Measurements from ENCODE around the gene LSM7. TPM values are rescaled to one million over a fixed set of nuclear protein-coding genes. Genes with fewer than 3 reads are reported as not detected.

LSM7 gene
- total RNA-seq, 2 experiments from 2014 or later = 154 to 162 TPM

DNA sequence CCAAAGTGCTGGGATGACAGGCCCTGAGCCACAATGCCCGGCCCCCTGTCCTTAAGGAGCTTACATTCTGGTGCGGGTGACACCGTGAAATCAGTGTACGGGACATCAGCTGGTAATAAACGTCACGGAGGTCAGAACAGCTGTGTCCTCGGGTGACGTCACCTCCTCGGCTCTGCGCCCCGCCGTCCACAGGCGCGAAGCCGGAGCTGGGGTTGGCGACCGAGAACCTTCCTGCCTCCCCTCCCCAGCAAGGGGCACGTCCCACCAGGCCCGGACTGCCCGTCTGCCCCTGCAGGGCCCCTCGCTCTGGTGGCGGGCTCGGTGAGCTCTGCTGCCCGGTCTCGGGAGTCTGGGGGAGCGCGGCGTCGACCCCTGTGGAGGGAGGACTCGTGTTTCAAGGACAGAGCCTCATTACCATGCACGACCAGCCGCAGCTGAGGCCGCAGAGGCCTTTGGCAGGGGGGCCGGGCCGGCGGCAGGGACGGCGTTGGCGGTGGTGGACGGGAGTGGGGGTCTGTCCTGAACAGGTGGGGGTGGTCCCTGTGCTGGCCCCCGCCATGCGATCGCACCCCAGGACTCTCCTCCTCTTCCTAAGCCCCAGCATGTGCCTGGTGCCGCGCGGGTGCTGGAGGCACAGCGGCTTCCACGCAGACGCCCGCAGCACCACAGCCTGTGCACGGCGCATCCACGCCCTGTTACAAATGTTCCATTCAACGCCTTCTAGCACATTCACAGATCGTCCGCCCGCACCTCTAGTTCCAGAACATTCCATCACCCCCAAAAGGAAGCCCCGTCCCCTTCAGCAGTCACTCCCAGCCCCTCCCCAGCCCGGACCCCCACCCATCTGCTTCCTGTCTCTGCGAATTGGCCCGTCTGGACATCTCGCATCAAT lies 25.8 kb downstream of the LSM7 start:
- POLR2A ChIA-PET = interaction anchor here (0.6 to 1.4 kb wide), 4 partner anchors 20 to 496 kb away, joined by 3 to 7 read pairs (median 3); no protein-coding TSS in a partner anchor
- intact Hi-C loops (cut with micrococcal nuclease) = no loop called here
- H3K4me3 Mint-ChIP-seq = no peak overlapping the region
- no peaks in the 10 kb centered on the region for H3K9me3 Mint-ChIP-seq
- CTCF ChIA-PET = interaction anchor here (1.1 kb wide), 1 partner anchor 85 kb away, joined by 3 read pairs; no protein-coding TSS in a partner anchor
- ATAC-seq = peak; percentile 25
- H3K27ac Mint-ChIP-seq = no peak overlapping the region
- no peak for DNase-seq
- TF ChIP-seq CTCF (IDR thresholded peaks at IDR 0.05) = no peak
- H3K36me3 Mint-ChIP-seq (ENCODE audit: low read depth) = no peaks in the 10 kb centered on the region
- peaks cover 7% of the 10 kb centered on the region for H3K4me1 Mint-ChIP-seq (ENCODE audit: low read depth)
- H3K27me3 Mint-ChIP-seq = peaks cover 31% of the 10 kb centered on the region

GRCh38 chr19:2300533-2300932 lies 27.9 kb downstream of the LSM7 start:
- no peak for TF ChIP-seq CTCF (IDR thresholded peaks at IDR 0.05)
- intact Hi-C loops (cut with micrococcal nuclease) = no loop called here
- Mint-ChIP-seq H3K36me3 (ENCODE audit: low read depth) (no peaks in the 10 kb centered on the region), H3K4me3 (no peak overlapping the region), H3K4me1 (ENCODE audit: low read depth) (peaks cover 7% of the 10 kb centered on the region), H3K27me3 (peaks cover 20% of the 10 kb centered on the region), H3K9me3 (no peaks in the 10 kb centered on the region), H3K27ac (no peak overlapping the region)
- ChIA-PET CTCF (no interaction called here), POLR2A (interaction anchor here (1.0 kb wide), 1 partner anchor 23 kb away, joined by 4 read pairs; no protein-coding TSS in a partner anchor)
- no peak for DNase-seq
- ATAC-seq = no peak

- intact Hi-C loops (cut with micrococcal nuclease) = no loop called here
- Mint-ChIP-seq H3K27me3 (no peaks in the 10 kb centered on the region), H3K36me3 (ENCODE audit: low read depth) (no peaks in the 10 kb centered on the region), H3K9me3 (no peaks in the 10 kb centered on the region), H3K27ac (no peak overlapping the region), H3K4me1 (ENCODE audit: low read depth) (peaks cover 4% of the 10 kb centered on the region), H3K4me3 (no peak overlapping the region)
- DNase-seq (no peak), ATAC-seq (no peak)
- ChIA-PET CTCF (interaction anchor here (1.1 kb wide), 1 partner anchor 34 kb away, joined by 3 read pairs; no protein-coding TSS in a partner anchor), POLR2A (interaction anchor here (0.8 to 1.5 kb wide), 2 partner anchors 13 to 22 kb away, joined by 3 to 4 read pairs; no protein-coding TSS in a partner anchor)
- TF ChIP-seq CTCF (IDR thresholded peaks at IDR 0.05) = no peak
Measured at GRCh38 chr19:2296141-2296540, 32.2 kb downstream of the LSM7 start.

GRCh38 chr19:2294687-2295335 lies 33.6 kb downstream of the LSM7 start:
- H3K4me3 Mint-ChIP-seq = no peak overlapping the region
- peaks cover 4% of the 10 kb centered on the region for H3K4me1 Mint-ChIP-seq (ENCODE audit: low read depth)
- H3K9me3 Mint-ChIP-seq = no peaks in the 10 kb centered on the region
- peaks cover 4% of the 10 kb centered on the region for H3K27me3 Mint-ChIP-seq
- no peaks in the 10 kb centered on the region for H3K36me3 Mint-ChIP-seq (ENCODE audit: low read depth)
- no peak for TF ChIP-seq CTCF (IDR thresholded peaks at IDR 0.05)
- DNase-seq (no peak), ATAC-seq (no peak)
- ChIA-PET POLR2A (interaction anchor here (0.6 to 1.8 kb wide), 7 partner anchors 10 to 128 kb away, joined by 3 to 6 read pairs (median 3); no protein-coding TSS in a partner anchor), CTCF (interaction anchor here (0.7 kb wide), 1 partner anchor 30 kb away, joined by 3 read pairs; no protein-coding TSS in a partner anchor)
- intact Hi-C loops (cut with micrococcal nuclease) = no loop called here
- no peak overlapping the region for H3K27ac Mint-ChIP-seq

Data from activated CD8-positive, alpha-beta T cell treated with anti-CD3 and anti-CD28 coated beads for 36 hours (primary cell).